GM12891 (cell line): ENCODE results near the gene PNLIPRP2.

Experiments used
- PAX5 ChIP-seq: IDR thresholded peaks from 2 replicates; pipeline ENCODE4 v1.6.1; 2011; ENCODE audit warnings: low read length, moderate library complexity, mild to moderate bottlenecking; ENCODE audit not compliant: insufficient read depth, severe bottlenecking
- POLR2A ChIP-seq: IDR thresholded peaks from 2 replicates; pipeline ENCODE4 v1.6.1; 2011; ENCODE audit warnings: low read depth, low read length, control low read depth
- POLR2AphosphoS5 ChIP-seq: IDR thresholded peaks from 2 replicates; pipeline ENCODE4 v1.6.1; 2011; ENCODE audit warnings: low read depth, low read length, control low read depth
- POU2F2 ChIP-seq: IDR thresholded peaks from 2 replicates; pipeline ENCODE4 v1.6.1; 2011; ENCODE audit warnings: low read depth, mild to moderate bottlenecking, control low read depth, low read length, moderate library complexity
- SPI1 ChIP-seq: IDR thresholded peaks from 2 replicates; pipeline ENCODE4 v1.6.1; 2011; ENCODE audit warnings: low read depth, low read length, control low read depth
- TAF1 ChIP-seq: IDR thresholded peaks from 2 replicates; pipeline ENCODE4 v1.6.1; 2011; ENCODE audit warnings: low read depth, low read length, control low read depth

DNA sequence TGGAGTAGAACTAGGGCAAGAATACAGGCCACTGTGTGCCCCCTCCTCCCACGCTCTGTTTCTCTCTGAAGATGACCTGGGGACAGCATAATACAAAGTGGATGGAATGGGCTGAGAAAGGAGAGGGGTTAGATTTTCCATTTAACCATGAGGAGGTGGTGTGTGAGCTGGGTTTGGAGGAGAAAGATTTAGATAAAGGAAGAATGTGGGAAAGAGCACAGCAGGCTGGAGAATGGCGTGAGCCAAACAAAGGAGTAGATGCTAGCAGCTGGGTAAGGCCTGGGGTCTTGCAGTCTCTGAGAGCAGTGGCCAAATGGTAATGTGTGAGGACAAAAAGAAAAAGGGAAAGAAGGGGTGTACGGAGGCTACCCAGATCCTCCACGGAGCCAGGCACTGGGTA, 8.6 kb downstream of the PNLIPRP2 start:
- no peak for TF ChIP-seq POLR2A
- no peak for TF ChIP-seq POLR2AphosphoS5
- no peak for TF ChIP-seq TAF1
- no peak for TF ChIP-seq SPI1
- TF ChIP-seq POU2F2, result no peak
- no peak for TF ChIP-seq PAX5
